CD4-positive, alpha-beta T cell treated with Interleukin-2 at 100 ng/mL for 4 hours (primary cell): ENCODE measurements around the gene OR4K2.
"Not testable (repeated sequence)": the region's sequence is repeated elsewhere in the genome, so short reads cannot be mapped to it uniquely, and the experiment has no call there.

Source experiments
- DNase-seq: peaks from one replicate; pipeline ENCODE4 v3.0.0-alpha.2; 2020; ENCODE audit warnings: low spot score

OR4K2 gene

DNA sequence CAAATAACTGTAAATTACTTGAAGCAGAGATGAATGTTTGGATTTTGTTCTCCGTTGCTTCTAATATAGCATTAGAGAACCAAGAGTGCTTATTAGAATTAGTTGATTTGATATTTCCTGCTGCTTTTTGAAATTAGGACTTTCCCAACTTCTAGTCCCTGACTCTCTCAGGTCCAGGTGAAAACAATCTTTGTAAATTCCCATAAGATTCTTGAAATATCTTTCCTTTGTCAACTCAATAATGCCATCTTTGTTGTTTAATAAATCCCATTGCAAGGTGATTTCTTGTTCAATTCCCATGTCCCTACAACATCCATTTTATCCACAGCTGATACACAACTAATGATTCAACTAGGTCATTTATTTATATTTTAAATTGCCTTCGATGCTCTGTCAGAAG, at the start of gene OR4K2:
Gene OR4K2 (plus strand): TSS at position 301 of the 400 bp plus-strand sequence. CDS start 1,126 bp downstream, outside the sequence.
- DNase-seq: no peak

DNA sequence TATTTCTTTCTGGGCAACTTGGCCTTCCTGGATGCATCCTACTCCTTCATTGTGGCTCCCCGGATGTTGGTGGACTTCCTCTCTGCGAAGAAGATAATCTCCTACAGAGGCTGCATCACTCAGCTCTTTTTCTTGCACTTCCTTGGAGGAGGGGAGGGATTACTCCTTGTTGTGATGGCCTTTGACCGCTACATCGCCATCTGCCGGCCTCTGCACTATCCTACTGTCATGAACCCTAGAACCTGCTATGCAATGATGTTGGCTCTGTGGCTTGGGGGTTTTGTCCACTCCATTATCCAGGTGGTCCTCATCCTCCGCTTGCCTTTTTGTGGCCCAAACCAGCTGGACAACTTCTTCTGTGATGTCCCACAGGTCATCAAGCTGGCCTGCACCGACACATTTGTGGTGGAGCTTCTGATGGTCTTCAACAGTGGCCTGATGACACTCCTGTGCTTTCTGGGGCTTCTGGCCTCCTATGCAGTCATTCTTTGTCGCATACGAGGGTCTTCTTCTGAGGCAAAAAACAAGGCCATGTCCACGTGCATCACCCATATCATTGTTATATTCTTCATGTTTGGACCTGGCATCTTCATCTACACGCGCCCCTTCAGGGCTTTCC, 47.2 kb upstream of the OR4K2 start:
- not testable (repeated sequence) for DNase-seq

DNA sequence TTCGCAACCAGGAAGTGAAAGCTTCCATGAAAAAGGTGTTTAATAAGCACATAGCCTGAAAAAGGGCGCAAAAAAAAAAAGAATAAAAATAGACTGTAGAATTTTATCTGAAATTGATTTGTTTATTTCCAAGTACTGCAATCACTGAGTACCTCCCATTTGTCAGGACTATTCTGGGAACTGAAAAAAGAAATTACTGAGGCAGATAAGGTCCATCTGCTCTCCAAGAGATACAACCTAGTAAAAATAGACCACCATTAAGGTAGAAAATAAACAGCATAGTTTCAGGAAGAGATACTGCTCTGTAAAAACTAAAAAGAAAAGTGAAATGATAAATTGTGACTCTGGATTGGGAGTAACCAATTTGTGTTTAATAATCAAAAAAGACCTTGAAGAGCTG, 46.6 kb upstream of the OR4K2 start:
- no peak for DNase-seq

DNA sequence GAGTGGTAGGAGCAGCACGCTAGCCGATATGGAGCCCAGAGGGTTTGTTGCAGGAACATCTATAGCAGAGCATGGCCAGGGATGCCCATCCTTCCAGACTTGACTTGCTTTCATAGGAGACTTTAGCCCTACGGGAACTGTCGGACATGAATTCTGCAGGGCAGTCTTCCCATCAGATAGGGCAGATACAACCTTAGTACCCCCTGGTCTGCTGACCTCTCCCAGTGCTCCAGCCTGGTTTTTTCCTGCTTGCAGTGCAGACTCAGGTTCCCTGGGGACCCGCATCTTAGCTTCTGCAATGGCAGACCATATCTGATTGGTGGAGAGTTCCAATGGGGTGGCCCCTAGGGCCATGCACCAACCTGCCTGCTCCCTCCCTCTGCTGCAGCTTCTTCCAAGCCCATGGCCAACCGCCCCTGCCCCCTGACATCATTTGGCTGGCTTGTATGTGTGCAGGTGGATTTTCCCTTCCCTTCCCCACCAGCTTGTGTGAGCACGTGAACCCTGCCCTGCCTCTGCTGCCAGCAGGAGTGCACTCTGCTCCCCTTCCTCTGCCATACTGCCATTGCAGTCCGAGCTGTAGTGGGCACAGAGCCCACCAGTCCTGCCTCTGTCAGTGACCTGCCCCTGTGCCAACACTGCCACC, 40.6 kb upstream of the OR4K2 start:
- DNase-seq: not testable (repeated sequence)

DNA sequence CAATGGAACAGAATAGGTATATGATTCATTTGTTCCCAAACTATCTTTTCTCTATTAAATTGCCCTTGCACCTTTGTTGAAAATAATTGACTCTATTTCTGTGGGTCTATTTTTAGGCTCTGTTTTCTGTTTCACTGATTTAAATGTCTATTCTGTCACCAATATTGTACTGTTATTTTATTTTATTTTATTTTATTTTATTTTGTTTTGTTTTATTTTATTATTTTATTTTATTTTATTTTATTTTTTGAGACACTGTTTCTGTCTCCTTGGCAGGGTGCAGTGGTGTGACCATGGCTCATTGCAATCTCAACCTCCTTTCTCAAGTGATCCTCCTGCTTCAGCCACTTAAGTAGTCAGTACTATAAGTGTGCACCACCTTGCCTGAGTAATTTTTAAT, 36.5 kb upstream of the OR4K2 start:
- no peak for DNase-seq

GRCh38 chr14:19851365-19851764, 23.6 kb upstream of the OR4K2 start:
- DNase-seq: no peak

- DNase-seq: not testable (repeated sequence)
Observed at GRCh38 chr14:19866061-19866669, 8.8 kb upstream of the OR4K2 start.

DNA sequence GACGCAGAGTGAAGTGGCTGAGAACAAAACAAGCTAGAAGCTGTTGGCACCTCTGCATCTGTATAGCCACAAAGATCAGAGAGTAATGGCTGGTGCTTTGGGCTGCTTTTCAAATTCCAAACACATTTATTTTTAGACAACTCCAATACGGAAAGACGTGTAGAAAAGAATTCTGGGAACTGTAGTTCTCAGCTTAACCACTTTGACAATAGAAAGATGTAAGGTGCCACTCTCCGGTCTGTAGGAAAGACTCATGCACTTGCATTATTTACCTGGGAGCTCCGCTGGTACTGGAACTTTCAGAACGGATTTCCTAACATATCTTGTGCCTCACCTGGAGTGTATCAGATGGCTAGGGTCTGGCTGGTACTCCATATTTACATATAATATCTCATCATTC, 1.8 kb upstream of the OR4K2 start:
- DNase-seq: no peak

GRCh38 chr14:19878029-19878642, 3.2 kb downstream of the OR4K2 start:
- peak; percentile 7 for DNase-seq

DNA sequence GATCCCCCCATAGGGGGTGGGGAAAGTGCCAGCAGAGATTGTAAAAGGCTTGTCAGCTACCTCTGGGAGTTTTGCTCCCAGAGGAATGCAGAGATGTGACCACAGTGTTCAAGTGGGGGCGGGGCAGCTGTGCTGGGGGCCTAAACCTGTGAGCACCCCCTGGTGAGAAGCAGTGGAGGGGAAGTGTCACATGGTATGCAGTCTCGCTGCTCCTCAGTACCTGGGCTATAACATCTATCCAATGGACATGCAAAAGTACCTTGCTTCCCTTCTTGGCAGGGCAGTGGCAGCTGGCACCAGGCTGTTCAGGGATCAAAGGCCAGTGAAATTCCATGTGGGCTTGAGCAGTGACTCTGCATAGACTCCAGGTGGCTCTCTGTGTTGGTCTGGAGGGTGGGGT, 20.3 kb downstream of the OR4K2 start:
- no peak for DNase-seq

- no peak for DNase-seq
Observed at GRCh38 chr14:19900999-19901398, 26.1 kb downstream of the OR4K2 start.

DNA sequence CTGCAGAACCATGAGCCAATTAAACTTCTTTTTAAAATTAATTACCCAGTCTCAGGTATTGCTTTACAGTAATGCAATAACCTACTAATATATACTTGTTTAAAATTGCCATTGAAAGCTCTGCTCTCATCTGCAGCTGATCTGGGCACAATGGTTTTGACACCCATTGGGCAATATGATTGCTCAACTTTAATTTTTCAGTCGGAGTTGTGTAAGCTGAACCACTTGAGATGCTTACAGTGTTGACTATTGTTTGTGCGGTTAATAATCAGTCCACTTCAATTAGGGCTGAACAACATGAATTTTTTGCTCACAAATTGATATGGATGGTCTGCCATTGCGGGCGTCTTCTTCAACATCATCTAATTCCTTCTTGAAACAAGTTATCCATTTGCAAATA, 27.5 kb downstream of the OR4K2 start:
- no peak for DNase-seq

DNA sequence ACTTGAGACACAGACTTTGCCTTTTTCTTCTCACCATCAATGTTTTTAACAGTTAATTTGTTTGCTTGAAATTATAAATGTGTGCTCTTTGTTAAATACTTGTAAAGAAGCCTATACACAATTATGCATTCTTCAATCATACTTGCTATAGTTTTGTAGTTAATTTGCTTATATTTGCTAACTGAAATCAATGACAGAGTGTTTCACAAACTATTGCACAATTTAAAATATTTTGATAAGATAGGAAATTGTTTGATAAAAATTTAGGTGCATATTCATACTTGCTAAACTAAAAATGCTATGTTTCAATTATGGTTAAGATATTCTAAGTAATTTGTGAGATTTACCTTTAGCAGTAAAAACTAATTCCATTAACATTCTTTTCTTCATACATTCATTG, 31.7 kb downstream of the OR4K2 start:
- no peak for DNase-seq

- DNase-seq: no peak
Observed at GRCh38 chr14:19911114-19911513, 36.2 kb downstream of the OR4K2 start.

- DNase-seq: no peak
Observed at GRCh38 chr14:19917243-19917642, 42.3 kb downstream of the OR4K2 start.

DNA sequence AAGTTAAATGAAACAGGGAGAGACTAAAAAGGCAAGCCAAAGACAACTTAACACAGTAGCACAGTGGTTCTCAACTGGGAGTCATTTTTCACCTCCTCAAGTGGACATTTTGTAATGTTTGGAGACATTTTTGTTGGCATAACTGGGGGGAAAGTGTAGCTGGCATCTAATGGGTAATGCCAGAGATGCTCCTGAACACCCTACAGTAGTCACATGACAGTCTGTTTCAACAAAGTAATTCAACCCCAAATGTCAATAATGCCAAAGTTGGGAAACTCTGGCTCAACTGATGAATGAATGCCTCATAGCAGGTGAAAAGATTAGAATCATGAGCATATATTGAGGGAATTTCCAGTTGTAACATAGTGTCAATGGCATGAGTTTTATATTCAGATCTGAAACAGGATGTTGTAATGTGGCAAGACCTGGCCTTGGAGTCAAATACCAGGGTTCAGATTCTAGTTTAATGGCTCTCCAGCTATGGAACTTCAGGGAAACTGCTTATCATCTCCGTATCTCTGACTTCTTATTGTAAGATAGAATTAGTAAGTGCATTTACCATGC, 43.1 kb downstream of the OR4K2 start:
- no peak for DNase-seq

DNA sequence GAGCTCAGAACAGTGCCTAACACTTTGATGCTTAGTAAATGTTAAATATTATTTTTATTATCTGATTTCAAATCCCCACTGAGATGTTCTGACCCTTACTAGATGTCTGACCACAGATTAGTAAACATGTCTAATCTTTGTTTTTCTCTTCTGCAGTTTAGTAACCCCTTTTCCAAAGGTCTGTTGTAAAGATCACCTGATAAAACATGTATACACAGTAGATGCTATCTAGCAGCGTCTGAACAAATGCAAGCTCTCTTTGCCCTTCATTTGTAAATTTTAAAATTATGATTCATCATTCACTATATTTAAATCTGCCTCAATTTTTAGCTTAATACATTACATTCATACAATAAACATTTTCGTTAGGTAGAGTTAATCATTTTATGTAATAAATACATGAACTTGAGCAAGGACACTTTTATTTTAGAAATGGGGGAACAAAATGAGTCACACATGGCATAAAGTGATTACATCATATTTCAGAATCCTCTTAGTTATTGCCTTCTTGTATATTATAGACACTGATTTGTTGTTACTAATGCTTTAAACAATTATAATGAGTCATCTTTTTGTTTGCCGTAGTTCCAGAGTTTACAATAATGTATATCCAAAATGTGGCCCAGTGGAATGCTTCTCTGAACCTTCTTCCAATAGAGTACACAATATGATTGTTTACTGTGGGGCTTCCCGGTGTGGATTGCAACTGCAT, 43.8 kb downstream of the OR4K2 start:
- no peak for DNase-seq

- DNase-seq: no peak
Observed at GRCh38 chr14:19920021-19920657, 45.2 kb downstream of the OR4K2 start, which contains the start of gene OR4K5. Gene OR4K5, plus strand, starts transcription at chr14:19920607. Its CDS starts 0 bp downstream, at chr14:19920607.

DNA sequence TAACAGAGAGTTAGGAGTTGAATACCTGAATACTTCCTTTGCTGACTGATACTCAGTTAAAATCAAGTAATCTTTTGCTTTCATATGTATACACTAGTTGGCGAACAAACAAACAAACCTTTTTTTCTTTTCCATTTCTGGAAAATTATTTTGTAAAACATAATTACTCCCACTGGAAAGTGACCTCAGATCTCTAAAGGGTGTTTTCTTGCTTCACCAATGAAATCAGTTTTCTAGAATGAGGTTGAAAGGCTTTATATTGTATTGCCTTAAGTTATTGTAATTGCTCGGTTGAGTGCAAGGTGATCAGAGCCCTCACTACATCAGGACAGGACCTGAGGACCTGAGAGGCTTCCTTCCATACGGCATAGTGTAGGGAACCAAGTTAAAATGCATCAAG, 55.7 kb downstream of the OR4K2 start, which contains the start of gene OR4K1:
Gene OR4K1 (plus strand): TSS at position 301 of the 400 bp plus-strand sequence. CDS start 4,750 bp downstream, outside the sequence.
- no peak for DNase-seq
